Stimulated activated CD4-positive, alpha-beta T cell treated with anti-CD3 and anti-CD28 coated beads, Interleukin-12 subunit alpha, Interleukin-12 subunit beta, amount 100 ng/mL, for 4 hours (primary cell): ENCODE results near the gene UQCRH.
"Not testable (repeated sequence)": the region's sequence is repeated elsewhere in the genome, so short reads cannot be mapped to it uniquely, and the experiment has no call there.

Experiments
- DNase-seq: peaks from one replicate; pipeline ENCODE4 v3.0.0-alpha.2; 2020

UQCRH gene

GRCh38 chr1:46301406-46301807, 2.1 kb upstream of the UQCRH start:
- no peak for DNase-seq

- peak; percentile 50 for DNase-seq
These were observed 1.5 kb upstream of the UQCRH start for GRCh38 chr1:46301808-46302640.

- DNase-seq: peak; percentile 29
These were observed 859 bp upstream of the UQCRH start for GRCh38 chr1:46302641-46303037.

- no peak for DNase-seq
These were observed 401 bp downstream of the UQCRH start for GRCh38 chr1:46303872-46304326.

- DNase-seq: no peak
These were observed 2.6 kb downstream of the UQCRH start for GRCh38 chr1:46306159-46306530.

- DNase-seq: no peak
These were observed 6.1 kb downstream of the UQCRH start for GRCh38 chr1:46309401-46310159.

- DNase-seq: no peak
These were observed 6.8 kb downstream of the UQCRH start for GRCh38 chr1:46310321-46310720.

GRCh38 chr1:46315669-46316403, 12.3 kb downstream of the UQCRH start:
- DNase-seq: no peak

GRCh38 chr1:46317323-46317722, 13.8 kb downstream of the UQCRH start:
- no peak for DNase-seq

GRCh38 chr1:46319301-46319700, 15.8 kb downstream of the UQCRH start:
- DNase-seq: not testable (repeated sequence)

GRCh38 chr1:46319960-46320914, 16.7 kb downstream of the UQCRH start:
- not testable (repeated sequence) for DNase-seq

GRCh38 chr1:46322191-46322590, 18.7 kb downstream of the UQCRH start:
- not testable (repeated sequence) for DNase-seq

GRCh38 chr1:46325285-46326076, 22.0 kb downstream of the UQCRH start:
- DNase-seq: not testable (repeated sequence)

GRCh38 chr1:46328182-46328581, 24.7 kb downstream of the UQCRH start:
- DNase-seq: not testable (repeated sequence)

- not testable (repeated sequence) for DNase-seq
These were observed 26.3 kb downstream of the UQCRH start for GRCh38 chr1:46329807-46330206.

- not testable (repeated sequence) for DNase-seq
These were observed 26.9 kb downstream of the UQCRH start for GRCh38 chr1:46330381-46330780.

GRCh38 chr1:46331786-46332540, 28.5 kb downstream of the UQCRH start:
- DNase-seq: not testable (repeated sequence)

GRCh38 chr1:46333300-46334029, 30.0 kb downstream of the UQCRH start:
- DNase-seq: no peak

- DNase-seq: no peak
These were observed 30.5 kb downstream of the UQCRH start for GRCh38 chr1:46334030-46334384.

GRCh38 chr1:46335081-46335480, 31.6 kb downstream of the UQCRH start:
- no peak for DNase-seq
